ES-I3 (cell line): ENCODE results near the gene PLK2.

Experiments
- H3K36me3 ChIP-seq: 2 replicates; pipeline ENCODE4 v1.6.1; 2013; ENCODE audit warnings: mild to moderate bottlenecking, low read length, control low read depth, moderate library complexity; ENCODE audit not compliant: insufficient read depth
- H3K4me1 ChIP-seq: 2 replicates; pipeline ENCODE4 v1.6.1; 2013; ENCODE audit warnings: mild to moderate bottlenecking, control low read depth, low read length; ENCODE audit not compliant: insufficient read depth
- H3K9ac ChIP-seq: 2 replicates; pipeline ENCODE4 v1.6.1; 2013; ENCODE audit warnings: low read depth, mild to moderate bottlenecking, low read length, moderate library complexity
- H3K9me3 ChIP-seq: 2 replicates; pipeline ENCODE4 v1.6.1; 2013; ENCODE audit warnings: mild to moderate bottlenecking, low read length, moderate library complexity; ENCODE audit not compliant: control insufficient read depth, insufficient read depth

Gene PLK2

GRCh38 chr5:58406394-58406793 lies 53.5 kb downstream of the PLK2 start:
- Histone ChIP-seq H3K9me3 (no peaks in the 10 kb centered on the region), H3K4me1 (peaks cover 18% of the 10 kb centered on the region; the same call in 1 of the 2 replicates), H3K36me3 (no peaks in the 10 kb centered on the region), H3K9ac (no peak overlapping the region)

DNA sequence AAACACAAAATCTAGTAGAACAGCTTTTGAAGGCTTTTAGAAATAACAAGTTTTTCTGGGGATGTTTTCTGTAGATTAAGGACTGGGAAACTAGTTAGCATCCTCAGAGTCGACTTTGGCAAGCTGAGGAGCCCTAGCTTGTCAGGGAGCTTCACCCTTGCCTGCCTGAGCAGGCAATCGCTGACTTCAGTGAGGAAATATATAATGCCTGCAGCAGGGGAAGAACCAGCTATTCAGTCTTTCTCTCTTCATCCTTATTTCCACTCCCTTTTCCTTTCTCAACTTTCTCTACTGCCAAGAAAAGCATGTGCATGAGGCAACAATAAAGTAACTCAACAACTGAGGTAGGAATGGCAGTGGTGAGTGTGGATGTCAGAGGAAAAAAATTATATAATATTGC lies 54.7 kb downstream of the PLK2 start:
- no peak overlapping the region for H3K9ac ChIP-seq
- H3K36me3 ChIP-seq: no peaks in the 10 kb centered on the region
- H3K9me3 ChIP-seq: no peaks in the 10 kb centered on the region
- H3K4me1 ChIP-seq: peaks cover 14% of the 10 kb centered on the region; the same call in 1 of the 2 replicates

- H3K4me1 ChIP-seq: peaks cover 14% of the 10 kb centered on the region; the same call in 1 of the 2 replicates
- no peak overlapping the region for H3K9ac ChIP-seq
- H3K36me3 ChIP-seq: no peaks in the 10 kb centered on the region
- H3K9me3 ChIP-seq: no peaks in the 10 kb centered on the region
These were observed 55.2 kb downstream of the PLK2 start for GRCh38 chr5:58404734-58405133.
